Cardiac fibroblast (primary cell): ENCODE data around the gene STX16.
A peak's percentile ranks its signal among the peaks of the same experiment; 100 is the strongest.
"Not testable (repeated sequence)": the region's sequence is repeated elsewhere in the genome, so short reads cannot be mapped to it uniquely, and the experiment has no call there.

Experiments used
- DNase-seq, 2 donors: peaks; one replicate each; pipeline versions ENCODE4 v3.0.0 to v3.0.0-alpha.2; 2010; ENCODE audit warnings: low read depth in 2 of 2
- H3K4me3 ChIP-seq, 2 donors: replicated peaks in 1 of 2; 1 replicate in 1 of 2; 2 replicates in 1 of 2; pipeline ENCODE4 v1.5.1; 2011; ENCODE audit warnings: low read depth in 2 of 2, low read length in 2 of 2, mild to moderate bottlenecking in 2 of 2, moderate library complexity in 1 of 2
- TF ChIP-seq, protein P1 (sequence below): IDR thresholded peaks from one replicate; pipeline ENCODE4 v1.5.1; 2011; ENCODE audit warnings: low read depth, mild to moderate bottlenecking, low read length, inconsistent platforms

STX16 gene

DNA sequence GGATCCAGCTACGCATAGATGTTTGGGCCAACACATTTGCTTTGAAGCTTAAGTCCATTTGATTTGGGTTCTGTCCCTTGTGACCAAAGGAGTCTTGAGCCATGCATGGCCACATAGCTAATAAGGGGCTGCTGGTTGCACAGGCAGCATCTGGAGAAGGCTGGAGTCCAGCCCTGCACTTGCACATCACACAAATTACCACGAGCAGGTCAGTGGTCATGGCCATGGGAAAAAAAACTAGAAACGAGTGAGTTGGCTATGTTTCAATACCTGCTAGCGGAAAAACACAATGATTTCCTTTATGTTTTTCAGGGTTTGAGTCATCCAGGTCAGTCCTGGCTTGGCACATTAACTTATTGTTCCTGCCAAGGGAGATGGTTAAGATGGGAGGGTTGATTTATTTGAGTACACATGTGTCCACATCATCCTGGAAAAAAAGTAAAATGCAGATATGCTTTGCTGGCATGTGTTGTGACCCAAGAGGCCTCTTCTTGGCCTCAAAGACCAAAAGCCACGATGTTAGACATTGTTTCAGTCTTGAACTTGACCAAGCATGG is 5.6 kb upstream of the STX16 start:
- DNase-seq: peak; percentile 64 to 80

DNA sequence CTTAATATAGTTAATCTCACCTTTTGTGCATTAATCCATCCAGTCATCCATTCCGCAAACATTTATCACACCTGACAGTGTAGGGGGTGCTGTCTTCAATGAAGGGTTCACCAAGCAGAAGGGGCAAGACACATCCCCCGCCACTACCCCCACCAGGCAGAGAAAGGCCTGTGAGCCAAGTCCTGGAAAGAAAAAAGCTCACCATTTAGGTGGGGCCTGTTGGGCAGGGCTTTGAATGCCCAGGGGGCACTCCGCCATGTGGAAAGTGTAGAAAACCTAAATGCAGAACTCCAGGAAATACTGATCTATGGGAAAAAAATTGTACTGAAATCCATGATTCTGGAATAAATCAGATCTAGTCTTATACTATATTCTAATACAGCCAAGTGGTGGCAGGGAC is 4.8 kb upstream of the STX16 start:
- H3K4me3 ChIP-seq: no peak overlapping the region
- no peak for DNase-seq
- TF ChIP-seq, protein P1, sequence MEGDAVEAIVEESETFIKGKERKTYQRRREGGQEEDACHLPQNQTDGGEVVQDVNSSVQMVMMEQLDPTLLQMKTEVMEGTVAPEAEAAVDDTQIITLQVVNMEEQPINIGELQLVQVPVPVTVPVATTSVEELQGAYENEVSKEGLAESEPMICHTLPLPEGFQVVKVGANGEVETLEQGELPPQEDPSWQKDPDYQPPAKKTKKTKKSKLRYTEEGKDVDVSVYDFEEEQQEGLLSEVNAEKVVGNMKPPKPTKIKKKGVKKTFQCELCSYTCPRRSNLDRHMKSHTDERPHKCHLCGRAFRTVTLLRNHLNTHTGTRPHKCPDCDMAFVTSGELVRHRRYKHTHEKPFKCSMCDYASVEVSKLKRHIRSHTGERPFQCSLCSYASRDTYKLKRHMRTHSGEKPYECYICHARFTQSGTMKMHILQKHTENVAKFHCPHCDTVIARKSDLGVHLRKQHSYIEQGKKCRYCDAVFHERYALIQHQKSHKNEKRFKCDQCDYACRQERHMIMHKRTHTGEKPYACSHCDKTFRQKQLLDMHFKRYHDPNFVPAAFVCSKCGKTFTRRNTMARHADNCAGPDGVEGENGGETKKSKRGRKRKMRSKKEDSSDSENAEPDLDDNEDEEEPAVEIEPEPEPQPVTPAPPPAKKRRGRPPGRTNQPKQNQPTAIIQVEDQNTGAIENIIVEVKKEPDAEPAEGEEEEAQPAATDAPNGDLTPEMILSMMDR: no peak

More for the DNA sequence above, 5.6 kb upstream of the STX16 start:
- TF ChIP-seq, protein P1: no peak
- H3K4me3 ChIP-seq: no peak overlapping the region

DNA sequence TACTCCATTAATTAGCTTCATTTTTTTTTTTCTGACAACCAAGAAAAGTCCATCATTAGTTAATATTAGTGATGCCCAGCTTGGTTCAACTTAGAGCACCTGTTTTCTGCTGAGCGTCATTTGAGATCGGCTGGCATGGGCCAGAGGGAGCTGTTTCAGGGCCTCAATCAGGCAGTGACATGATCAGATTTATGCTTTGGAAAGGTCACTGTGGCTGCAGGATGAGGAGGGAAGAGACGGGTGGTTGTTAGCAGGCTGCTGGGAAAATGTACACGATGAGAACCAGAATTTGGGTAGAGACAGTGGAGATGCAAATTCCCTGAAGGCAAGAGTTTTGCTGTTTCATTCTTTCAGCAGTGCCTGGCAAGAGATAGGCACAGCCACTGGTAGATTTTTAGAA is 4.4 kb upstream of the STX16 start:
- no peak overlapping the region for H3K4me3 ChIP-seq
- DNase-seq: no peak
- TF ChIP-seq, protein P1: no peak

DNA sequence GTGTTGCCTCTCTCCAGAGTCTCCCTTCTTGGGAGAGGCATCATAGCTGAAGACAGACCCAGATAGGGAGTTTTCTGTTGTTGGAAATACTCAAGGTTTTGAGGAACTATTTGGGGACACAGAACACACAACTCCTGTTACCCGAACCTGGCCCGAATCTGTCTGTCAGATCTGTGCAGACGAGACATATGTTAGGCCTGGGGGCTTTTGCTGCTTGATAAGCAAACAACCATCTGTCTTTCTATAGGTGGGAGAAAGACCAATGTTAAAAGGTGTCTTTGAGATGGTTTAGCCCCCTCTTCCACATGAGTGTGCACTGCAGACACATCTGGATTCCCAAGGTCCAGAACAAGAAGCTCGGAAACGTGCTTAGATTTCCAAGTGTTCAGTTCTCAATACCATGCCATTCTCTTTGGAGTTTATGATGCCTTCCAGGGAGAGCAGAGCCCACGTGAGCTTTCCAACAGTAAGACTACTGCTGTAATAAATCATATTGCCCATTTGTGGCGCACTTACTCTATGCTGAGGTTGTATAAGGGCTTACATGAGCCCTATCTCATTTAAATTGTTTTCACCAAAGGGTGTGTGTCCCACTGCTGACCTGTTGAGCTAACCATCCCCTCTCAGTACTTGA is 3.8 kb upstream of the STX16 start:
- no peak overlapping the region for H3K4me3 ChIP-seq
- TF ChIP-seq, protein P1: no peak
- DNase-seq: no peak

DNA sequence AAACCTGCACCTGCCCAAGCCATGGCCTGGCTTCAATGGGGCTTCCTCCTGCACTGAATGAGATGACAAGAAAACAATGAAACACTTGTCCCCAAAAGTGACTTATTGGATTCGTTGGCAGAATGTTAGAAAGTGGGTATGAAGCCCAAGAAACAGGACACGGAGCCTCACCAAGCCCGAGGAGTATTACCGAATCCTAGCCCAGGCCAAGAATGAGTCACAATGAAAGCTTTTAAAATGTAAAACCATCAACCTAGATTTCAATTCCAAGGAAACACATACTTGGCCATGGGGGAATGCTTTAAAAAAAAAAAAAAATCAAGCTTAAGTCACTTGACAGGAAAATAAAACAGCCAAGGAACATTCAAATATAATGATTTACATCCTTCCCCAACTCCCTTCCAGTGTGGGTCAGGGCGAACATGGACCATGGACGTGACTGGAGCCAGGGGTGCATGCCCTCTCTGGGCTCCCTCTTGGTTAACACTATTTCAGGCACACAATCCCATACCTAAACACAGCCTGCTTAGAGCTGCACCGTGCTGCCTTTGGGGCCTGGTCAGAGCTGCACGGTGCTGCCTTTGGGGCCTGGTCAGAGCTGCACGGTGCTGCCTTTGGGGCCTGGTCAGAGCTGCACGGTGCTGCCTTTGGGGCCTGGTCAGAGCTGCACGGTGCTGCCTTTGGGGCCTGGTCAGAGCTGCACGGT is 3.1 kb upstream of the STX16 start:
- H3K4me3 ChIP-seq: no peak overlapping the region
- peak; percentile 75 to 81 for DNase-seq
- TF ChIP-seq, protein P1: no peak

DNA sequence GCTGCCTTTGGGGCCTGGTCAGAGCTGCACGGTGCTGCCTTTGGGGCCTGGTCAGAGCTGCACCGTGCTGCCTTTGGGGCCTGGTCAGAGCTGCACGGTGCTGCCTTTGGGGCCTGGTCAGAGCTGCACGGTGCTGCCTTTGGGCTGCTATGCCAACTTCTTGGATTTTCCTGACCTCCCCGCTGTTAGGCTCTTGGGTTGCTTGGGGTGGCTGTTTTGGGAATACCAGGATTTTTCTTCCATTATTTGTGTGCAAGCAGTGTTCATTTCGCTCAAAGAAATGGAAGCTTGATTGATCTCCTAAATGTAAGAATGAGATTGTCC is 2.6 kb upstream of the STX16 start:
- H3K4me3 ChIP-seq, DNase-seq: not testable (repeated sequence)

DNA sequence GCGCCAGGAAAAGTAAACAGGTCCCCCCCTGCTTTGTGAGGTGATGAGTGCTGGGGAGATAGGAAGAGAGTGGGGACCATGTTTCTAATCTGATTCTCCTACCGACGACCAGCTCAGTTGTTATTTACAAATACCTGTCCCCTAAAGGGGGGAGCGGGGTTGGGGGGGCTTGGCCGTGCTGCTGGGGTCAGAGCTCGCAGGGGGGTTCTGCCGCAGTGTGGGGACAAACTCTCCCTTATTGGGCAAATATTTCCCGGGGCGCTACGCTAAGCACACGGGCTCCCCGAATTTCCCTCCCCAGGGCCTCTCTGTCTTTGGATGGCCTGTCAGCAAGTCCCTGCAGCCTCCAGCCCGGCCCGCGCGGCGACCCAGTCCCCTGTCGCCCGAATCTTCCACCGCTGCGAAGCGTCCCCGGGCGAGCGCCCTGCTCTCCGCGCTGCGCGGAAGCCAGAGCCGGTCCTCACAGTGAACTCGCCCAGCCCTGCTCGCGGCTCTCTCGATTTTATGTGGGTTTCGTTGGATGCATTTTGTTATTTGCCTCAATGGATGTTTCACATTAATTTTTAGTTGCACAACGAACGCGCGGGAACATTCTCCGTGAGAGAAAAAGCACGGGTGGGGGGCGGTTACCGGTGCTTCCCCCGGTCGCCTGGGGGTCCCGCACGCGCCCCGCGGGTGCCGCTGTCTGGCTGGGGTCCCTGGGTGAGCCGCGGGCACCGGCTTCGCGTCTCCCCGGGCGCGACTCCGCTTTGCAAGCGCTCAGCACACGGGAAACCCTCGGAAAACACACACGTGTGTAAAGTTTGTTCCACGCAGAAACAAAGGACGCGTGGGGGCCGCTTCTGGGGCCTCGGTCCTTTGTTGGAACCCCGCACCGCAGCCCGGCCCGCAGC is 1.5 kb upstream of the STX16 start:
- peak overlapping the region in 1 of 2 donors; percentile 7 for H3K4me3 ChIP-seq
- no peak for DNase-seq
- TF ChIP-seq, protein P1: no peak
